PC-3 (cell line): ENCODE data around the gene LY86. TPM values are rescaled to one million over a fixed set of nuclear protein-coding genes. Genes with fewer than 3 reads are reported as not detected.

Source experiments
- ATAC-seq: fragments of 200-7000 bp; cut with Tn5 transposase; 2 replicates; pipeline ENCODE4 v1.9.1; 2020; ENCODE audit warnings: mild to moderate bottlenecking, moderate library complexity
- BruUV-seq: library from RNA; stranded (reverse); fragments of 400-500 nt; replicated peaks from 2 replicates; lab custom pipeline; 2021; lab: Mats Ljungman, UMichigan
- CTCF ChIA-PET: fragments of 300-600 bp; sonication (Branson Sonifier 250); formaldehyde crosslinking; loops from one replicate; lab custom pipeline; 2022; ENCODE audit warnings: antibody characterized with exemption; lab: Charles Lee
- POLR2A ChIA-PET: fragments of 300-600 bp; sonication (Branson Sonifier 250); formaldehyde crosslinking; loops from one replicate; lab custom pipeline; 2022; ENCODE audit warnings: antibody characterized with exemption; ENCODE audit not compliant: unreplicated experiment; lab: Charles Lee
- DNase-seq: peaks from one replicate; pipeline ENCODE4 v3.0.0-alpha.2; 2015
- H2AFZ ChIP-seq: fragments of 300-600 bp; sonication (generic); 2 replicates; pipeline ENCODE4 v1.6.0; 2016; ENCODE audit warnings: antibody characterized with exemption, low read length
- H3F3A ChIP-seq: fragments of 300-600 bp; sonication (generic); one replicate; pipeline ENCODE4 v1.6.0; 2017; ENCODE audit warnings: antibody characterized with exemption, low read length, control low read depth, mild to moderate bottlenecking; ENCODE audit not compliant: unreplicated experiment
- H3K27ac ChIP-seq: fragments of 300-600 bp; sonication (generic); 2 replicates; pipeline ENCODE4 v1.5.1; 2016; ENCODE audit warnings: mild to moderate bottlenecking, low read length
- H3K27me3 ChIP-seq: fragments of 300-600 bp; sonication (generic); 2 replicates; pipeline ENCODE4 v1.6.1; 2016; ENCODE audit warnings: low read length, mixed read lengths
- H3K36me3 ChIP-seq: fragments of 300-600 bp; sonication (generic); 2 replicates; pipeline ENCODE4 v1.6.1; 2016; ENCODE audit warnings: low read depth, mixed run types, low read length, mixed read lengths
- H3K4me1 ChIP-seq: fragments of 300-600 bp; sonication (generic); 2 replicates; pipeline ENCODE4 v1.5.1; 2016; ENCODE audit warnings: low read length; ENCODE audit not compliant: insufficient read depth
- H3K4me2 ChIP-seq: fragments of 300-600 bp; sonication (generic); 2 replicates; pipeline ENCODE4 v1.6.0; 2016; ENCODE audit warnings: low read length
- H3K4me3 ChIP-seq: fragments of 300-600 bp; sonication (generic); 2 replicates; pipeline ENCODE4 v1.5.1; 2016; ENCODE audit warnings: mild to moderate bottlenecking, low read length, mixed read lengths
- H3K79me2 ChIP-seq: fragments of 300-600 bp; sonication (generic); 2 replicates; pipeline ENCODE4 v1.6.1; 2017; ENCODE audit warnings: low read length, mixed read lengths
- H3K9ac ChIP-seq: fragments of 300-600 bp; sonication (generic); 2 replicates; pipeline ENCODE4 v1.6.0; 2016; ENCODE audit warnings: mild to moderate bottlenecking, low read length
- H3K9me2 ChIP-seq: fragments of 300-600 bp; sonication (generic); replicated peaks from 2 replicates; pipeline ENCODE4 v1.6.1; 2016; ENCODE audit warnings: mixed run types, low read length, mixed read lengths
- H3K9me3 ChIP-seq: fragments of 300-600 bp; sonication (generic); 2 replicates; pipeline ENCODE4 v1.6.1; 2016; ENCODE audit warnings: low read length, mixed read lengths
- H4K20me1 ChIP-seq: fragments of 300-600 bp; sonication (generic); 2 replicates; pipeline ENCODE4 v1.6.1; 2016; ENCODE audit warnings: low read length, mixed read lengths
- CTCF ChIP-seq: fragments of 300-600 bp; sonication (generic); conservative IDR thresholded peaks from 2 replicates; pipeline ENCODE4 v1.5.1; 2017; ENCODE audit warnings: antibody characterized with exemption, low read depth, mild to moderate bottlenecking, low read length
- EZH2 ChIP-seq: fragments of 300-600 bp; sonication (generic); IDR thresholded peaks from one replicate; pipeline ENCODE4 v1.6.1; 2017; ENCODE audit warnings: antibody characterized with exemption, mild to moderate bottlenecking, low read length; ENCODE audit not compliant: unreplicated experiment
- EZH2phosphoT487 ChIP-seq: fragments of 300-600 bp; sonication (generic); IDR thresholded peaks from 2 replicates; pipeline ENCODE4 v1.6.1; 2018; ENCODE audit warnings: mild to moderate bottlenecking, antibody characterized with exemption, low read length, borderline replicate concordance
- intact Hi-C: fragments of 100-400 bp; cut with micrococcal nuclease; formaldehyde crosslinking; loops from 2 replicates; pipeline ENCODE4 v1.9.0; 2023
- total RNA-seq: library from RNA; depleted of rRNA; stranded (reverse); fragments of >200 nt; gene quantifications from 2 replicates; pipeline ENCODE4 v1.2.3, GENCODE V29; 2014

The LY86 gene
- total RNA-seq, 1 experiment from 2014 or later: not detected

DNA sequence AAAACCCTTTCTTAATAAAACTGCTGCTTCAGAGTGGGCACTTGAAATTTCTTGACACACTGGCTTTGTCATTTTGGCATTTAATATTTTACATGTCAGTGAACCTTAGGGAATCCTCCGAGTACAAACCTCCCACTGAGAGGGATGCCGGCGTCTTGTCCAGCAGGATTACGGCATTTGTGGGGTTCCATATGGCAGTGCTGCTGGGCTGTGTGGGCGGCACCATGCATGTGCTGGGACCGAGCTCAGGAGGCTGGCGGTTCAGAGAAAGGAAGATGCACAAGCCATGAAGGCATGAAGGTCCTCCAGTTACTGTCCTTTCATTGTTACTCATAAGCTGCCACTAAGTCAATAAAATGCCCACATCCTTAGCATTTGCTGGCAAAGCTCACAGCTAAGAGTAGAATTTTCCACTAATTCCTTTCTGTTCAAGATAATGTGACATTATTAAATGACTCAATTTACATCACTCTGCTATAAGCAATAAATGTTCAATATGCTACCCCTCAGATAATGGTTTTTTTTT, 61.4 kb downstream of the LY86 start:
- H2AFZ ChIP-seq: no peak overlapping the region
- no peaks in the 10 kb centered on the region for H3K36me3 ChIP-seq
- CTCF ChIA-PET: interaction anchor here (0.6 kb wide), 1 partner anchor 82 kb away, joined by 3 read pairs; no protein-coding TSS in a partner anchor
- no peak overlapping the region for H3K4me3 ChIP-seq
- H3K4me2 ChIP-seq: no peak overlapping the region
- no peak for ATAC-seq
- no peaks in the 10 kb centered on the region for H3K79me2 ChIP-seq
- no peak overlapping the region for H3K27ac ChIP-seq
- H3K9me2 ChIP-seq: no peaks in the 10 kb centered on the region
- H3K27me3 ChIP-seq: peaks cover 14% of the 10 kb centered on the region; the same call in 1 of the 2 replicates
- no TSS peak for BruUV-seq
- POLR2A ChIA-PET: no interaction called here
- TF ChIP-seq EZH2: no peak
- TF ChIP-seq EZH2phosphoT487: no peak
- no peak for TF ChIP-seq CTCF
- no peaks in the 10 kb centered on the region for H3K9me3 ChIP-seq
- intact Hi-C loops: no loop called here
- no peak overlapping the region for H3K9ac ChIP-seq
- no peaks in the 10 kb centered on the region for H3F3A ChIP-seq
- DNase-seq: no peak
- no peaks in the 10 kb centered on the region for H4K20me1 ChIP-seq
- no peaks in the 10 kb centered on the region for H3K4me1 ChIP-seq

- H3K9me3 ChIP-seq: no peaks in the 10 kb centered on the region
- H3K4me3 ChIP-seq: no peak overlapping the region
- no peaks in the 10 kb centered on the region for H4K20me1 ChIP-seq
- no peaks in the 10 kb centered on the region for H3K79me2 ChIP-seq
- H3F3A ChIP-seq: no peaks in the 10 kb centered on the region
- no peak for TF ChIP-seq EZH2
- TF ChIP-seq CTCF: no peak
- no peak for TF ChIP-seq EZH2phosphoT487
- CTCF ChIA-PET: interaction anchor here (0.6 kb wide), 1 partner anchor 82 kb away, joined by 3 read pairs; no protein-coding TSS in a partner anchor
- no peak for DNase-seq
- H3K27me3 ChIP-seq: peaks cover 5% of the 10 kb centered on the region; the same call in 1 of the 2 replicates
- no peaks in the 10 kb centered on the region for H3K4me1 ChIP-seq
- H3K9me2 ChIP-seq: no peaks in the 10 kb centered on the region
- no peak overlapping the region for H3K9ac ChIP-seq
- no peaks in the 10 kb centered on the region for H3K36me3 ChIP-seq
- POLR2A ChIA-PET: no interaction called here
- H2AFZ ChIP-seq: no peak overlapping the region
- H3K4me2 ChIP-seq: no peak overlapping the region
- no TSS peak for BruUV-seq
- no peak overlapping the region for H3K27ac ChIP-seq
- no peak for ATAC-seq
- intact Hi-C loops: no loop called here
These were observed 62.3 kb downstream of the LY86 start for GRCh38 chr6:6650839-6651238.

- Histone ChIP-seq H2AFZ (no peak overlapping the region), H3K4me3 (no peak overlapping the region), H4K20me1 (no peaks in the 10 kb centered on the region), H3K9me3 (no peaks in the 10 kb centered on the region), H3K79me2 (no peaks in the 10 kb centered on the region), H3K4me1 (no peaks in the 10 kb centered on the region), H3K9ac (no peak overlapping the region), H3K27ac (no peak overlapping the region), H3K27me3 (no peaks in the 10 kb centered on the region), H3K4me2 (no peak overlapping the region), H3F3A (no peaks in the 10 kb centered on the region), H3K9me2 (no peaks in the 10 kb centered on the region), H3K36me3 (no peaks in the 10 kb centered on the region)
- TF ChIP-seq CTCF (no peak), EZH2 (no peak), EZH2phosphoT487 (no peak)
- BruUV-seq: no TSS peak
- POLR2A ChIA-PET: no interaction called here
- DNase-seq: no peak
- intact Hi-C loops: no loop called here
- ATAC-seq: no peak
- CTCF ChIA-PET: no interaction called here
These were observed 62.8 kb downstream of the LY86 start for GRCh38 chr6:6651335-6651734.
